GM12801 (cell line): ENCODE measurements around the gene SCARB2.

Experiments used
- CTCF ChIP-seq: IDR thresholded peaks from one replicate; pipeline ENCODE4 v1.5.1; 2011; ENCODE audit warnings: control low read depth; ENCODE audit not compliant: insufficient read length; ENCODE audit errors: extremely low read depth

SCARB2 gene

GRCh38 chr4:76226418-76226817 lies 12.8 kb upstream of the SCARB2 start:
- TF ChIP-seq CTCF: no peak

- TF ChIP-seq CTCF: no peak
Observed at GRCh38 chr4:76224171-76224570, 10.5 kb upstream of the SCARB2 start.

- TF ChIP-seq CTCF: no peak
Observed at GRCh38 chr4:76219299-76220055, 5.9 kb upstream of the SCARB2 start.

GRCh38 chr4:76216975-76217814 lies 3.6 kb upstream of the SCARB2 start:
- no peak for TF ChIP-seq CTCF

GRCh38 chr4:76216524-76216923 lies 2.9 kb upstream of the SCARB2 start:
- no peak for TF ChIP-seq CTCF

- no peak for TF ChIP-seq CTCF
Observed at GRCh38 chr4:76215077-76215476, 1.5 kb upstream of the SCARB2 start.

GRCh38 chr4:76214177-76214675 lies 602 bp upstream of the SCARB2 start:
- TF ChIP-seq CTCF: no peak
